ENCODE results near the gene DUSP16. TPM values are rescaled to one million over a fixed set of nuclear protein-coding genes. Genes with fewer than 3 reads are reported as not detected.
"Not testable (repeated sequence)": the region's sequence is repeated elsewhere in the genome, so short reads cannot be mapped to it uniquely, and the experiment has no call there.

DUSP16 gene
- total RNA-seq, 1 donor from 2014 or later, result 19.0 TPM

DNA sequence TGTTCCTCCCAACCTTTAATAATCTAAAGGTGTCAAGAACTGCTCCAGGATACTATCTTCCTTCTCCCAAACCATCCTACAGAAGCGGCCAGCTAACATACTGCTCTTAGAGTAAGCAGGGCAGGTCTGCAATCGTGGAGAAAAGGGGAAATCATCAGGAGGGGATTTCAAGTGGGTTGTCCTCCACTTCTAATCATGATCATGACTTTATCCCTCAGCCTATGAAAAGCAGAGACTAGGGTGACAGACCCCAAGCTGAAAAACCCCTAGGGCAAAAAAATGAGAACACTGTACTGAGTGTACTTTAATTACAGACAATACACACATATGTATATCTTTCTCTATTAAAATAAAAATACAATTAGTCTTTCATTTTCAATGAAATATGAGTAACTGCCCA, 13.9 kb downstream of the DUSP16 start:
- no peak for DNase-seq (ENCODE audit: extremely low read depth, low read depth, low spot score)

DNA sequence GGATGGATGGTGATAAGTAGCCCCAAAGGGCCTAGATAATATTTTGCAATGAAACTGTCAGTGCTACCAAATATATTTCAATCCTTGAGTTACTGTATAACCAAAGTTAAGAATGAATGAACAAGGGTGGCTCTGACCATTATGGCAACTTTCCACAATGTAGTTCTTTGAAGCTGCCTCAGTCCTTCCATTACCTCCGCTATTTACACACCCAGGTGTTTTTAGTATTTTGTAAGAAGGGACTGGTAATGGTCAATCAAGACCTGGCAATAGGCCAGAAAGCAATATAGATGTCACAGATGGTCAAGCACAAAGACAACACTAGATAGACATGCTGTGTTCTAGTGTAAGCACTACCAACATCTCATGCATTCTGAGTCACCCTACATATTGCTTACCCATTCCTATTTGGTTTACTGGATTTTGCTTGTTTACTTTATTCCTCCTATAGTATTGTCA, 16.3 kb downstream of the DUSP16 start:
- no peak for DNase-seq (ENCODE audit: extremely low read depth, low read depth, low spot score)

DNA sequence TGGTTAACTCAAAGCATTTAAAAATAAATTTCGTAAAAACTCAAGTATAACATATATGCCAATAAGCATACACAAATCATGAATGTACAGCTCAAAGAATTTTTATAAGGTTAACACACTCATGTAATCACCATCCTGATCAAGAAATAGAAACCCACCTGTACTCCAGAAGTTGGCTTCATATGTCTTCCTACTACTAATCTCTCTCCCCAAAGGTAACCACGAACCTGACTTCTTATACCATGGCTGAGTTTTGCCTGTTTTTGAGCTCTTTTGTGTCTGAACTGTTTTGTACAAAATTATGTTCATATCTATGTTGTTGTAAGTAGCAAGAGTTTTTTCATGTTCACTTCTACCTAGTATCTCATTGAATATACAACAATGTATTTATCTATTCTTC, 18.7 kb downstream of the DUSP16 start:
- DNase-seq (ENCODE audit: extremely low read depth, low read depth, low spot score), result no peak

DNA sequence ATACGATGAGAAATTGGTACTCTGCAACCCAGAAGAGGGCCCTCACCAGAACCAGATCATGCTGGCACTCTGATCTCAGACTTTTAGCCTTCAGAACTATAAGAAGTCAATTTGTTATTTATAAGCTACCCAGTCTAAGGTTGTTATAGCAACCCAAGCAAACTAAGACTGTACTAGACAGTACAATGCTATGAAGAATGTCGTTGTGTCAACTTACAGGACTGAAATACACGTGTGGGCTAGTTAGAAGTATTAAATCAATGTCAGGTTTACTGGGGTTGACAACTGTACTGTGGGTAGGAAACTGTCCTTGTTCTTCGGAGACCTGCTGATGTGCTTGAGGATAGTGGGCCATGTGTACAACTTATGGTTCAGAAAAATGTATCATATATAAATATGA, 19.7 kb downstream of the DUSP16 start:
- no peak for DNase-seq (ENCODE audit: extremely low read depth, low read depth, low spot score)

DNA sequence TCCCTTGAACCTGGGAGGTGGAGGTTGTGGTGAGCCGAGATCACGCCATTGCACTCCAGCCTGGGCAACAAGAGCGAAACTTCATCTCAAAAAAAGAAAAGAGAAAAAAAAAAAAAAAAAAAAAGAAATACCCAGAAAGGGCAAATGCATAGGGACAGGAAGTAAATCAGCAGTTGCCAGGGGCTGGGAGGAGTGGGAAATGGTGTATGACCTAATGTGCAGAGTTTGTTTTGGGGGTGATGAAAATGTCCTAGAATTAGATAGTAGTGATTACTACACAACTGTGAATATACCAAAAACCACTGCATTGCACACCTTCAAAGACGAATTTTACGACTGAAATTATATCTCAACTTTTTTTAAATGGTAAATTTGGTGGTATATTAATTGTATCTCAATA, 20.4 kb downstream of the DUSP16 start:
- no peak for DNase-seq (ENCODE audit: extremely low read depth, low read depth, low spot score)

DNA sequence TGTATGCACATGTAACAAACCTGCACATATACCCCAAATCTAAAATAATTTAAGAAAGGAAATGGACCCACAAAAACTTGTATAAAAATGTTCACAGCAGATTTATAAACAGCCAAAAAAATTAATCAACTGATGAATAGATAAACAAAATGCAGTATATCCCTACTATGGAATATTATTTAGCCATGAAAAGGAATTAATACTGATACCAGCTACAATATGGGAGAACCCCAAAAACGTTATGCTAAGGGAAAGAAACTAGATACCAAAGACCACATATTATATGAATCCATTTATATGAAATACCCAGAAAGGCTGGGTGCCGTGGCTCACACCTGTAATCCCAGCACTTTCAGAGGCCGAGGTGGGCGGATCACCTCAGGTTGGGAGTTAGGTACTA, 20.9 kb downstream of the DUSP16 start:
- DNase-seq (ENCODE audit: extremely low read depth, low read depth, low spot score), result no peak

DNA sequence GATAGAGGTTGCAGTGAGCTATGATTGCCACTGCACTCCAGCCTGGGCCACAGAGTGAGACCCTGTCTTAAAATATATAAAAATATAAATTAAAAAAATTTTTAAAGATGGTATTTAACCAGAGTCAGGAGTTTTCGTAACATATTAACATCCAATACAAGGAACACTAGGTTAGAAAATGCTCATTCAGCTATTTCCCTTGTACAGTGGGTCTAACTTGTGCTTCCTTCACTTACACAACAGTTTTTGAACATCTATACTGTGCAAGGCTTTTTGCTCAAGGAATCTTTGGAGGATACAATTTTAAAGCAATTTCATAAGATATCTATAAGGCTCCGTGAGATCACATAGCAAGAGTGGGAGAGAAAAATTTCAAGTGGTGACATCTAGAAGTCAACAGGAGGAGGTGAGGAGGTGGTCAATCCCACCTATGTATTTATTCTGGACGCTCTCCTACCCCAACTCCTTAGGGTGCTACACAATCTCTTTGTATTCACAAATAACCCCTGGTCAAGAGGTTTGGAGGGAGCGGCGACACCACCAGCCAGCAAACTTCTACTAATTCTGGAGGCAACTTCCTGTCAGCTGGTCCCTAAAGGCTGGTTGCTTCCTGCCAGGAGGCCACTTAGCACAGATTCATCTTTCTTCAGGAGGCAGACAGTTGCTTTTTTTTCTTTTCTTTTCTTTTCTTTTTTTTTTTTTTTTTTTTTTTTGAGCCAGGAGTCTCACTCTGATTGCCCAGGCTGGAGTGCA, 22.2 kb downstream of the DUSP16 start:
- no peak for DNase-seq (ENCODE audit: extremely low read depth, low read depth, low spot score)

DNA sequence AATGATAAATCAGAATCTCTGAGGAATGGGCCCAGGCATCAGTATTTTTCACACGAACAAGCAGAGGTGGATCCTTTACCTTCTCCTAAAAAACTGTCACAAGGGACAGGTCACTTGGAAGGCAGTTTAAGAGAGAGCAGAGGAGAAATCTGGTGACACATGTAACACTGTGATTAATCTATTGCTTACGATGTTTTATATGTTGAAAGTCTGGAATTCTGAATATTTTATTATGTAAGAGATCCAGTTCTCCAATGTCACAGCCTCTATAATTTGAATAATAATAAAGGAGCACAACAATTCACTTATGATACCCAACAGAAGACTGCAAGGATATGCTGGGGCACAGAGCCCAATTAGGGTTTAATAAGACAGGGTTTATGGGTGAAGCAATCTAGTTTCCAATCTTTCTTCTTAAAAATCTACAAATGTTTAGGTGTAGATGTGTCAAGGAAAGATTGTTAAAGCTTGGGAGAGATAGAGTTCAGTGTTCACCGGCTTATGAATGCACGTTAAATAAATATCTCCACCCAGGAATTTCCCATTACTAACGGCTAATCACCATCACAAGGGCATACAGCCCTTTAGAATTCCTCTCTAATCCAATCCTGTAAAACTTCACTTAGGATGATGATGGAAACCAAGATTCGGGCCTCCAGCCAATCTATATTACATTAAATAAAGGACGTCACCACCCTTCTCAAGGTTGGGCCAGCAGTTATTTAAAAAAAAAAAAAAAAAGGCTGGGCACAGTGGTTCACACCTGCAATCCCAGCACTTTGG, 23.4 kb downstream of the DUSP16 start:
- no peak for DNase-seq (ENCODE audit: extremely low read depth, low read depth, low spot score)

DNA sequence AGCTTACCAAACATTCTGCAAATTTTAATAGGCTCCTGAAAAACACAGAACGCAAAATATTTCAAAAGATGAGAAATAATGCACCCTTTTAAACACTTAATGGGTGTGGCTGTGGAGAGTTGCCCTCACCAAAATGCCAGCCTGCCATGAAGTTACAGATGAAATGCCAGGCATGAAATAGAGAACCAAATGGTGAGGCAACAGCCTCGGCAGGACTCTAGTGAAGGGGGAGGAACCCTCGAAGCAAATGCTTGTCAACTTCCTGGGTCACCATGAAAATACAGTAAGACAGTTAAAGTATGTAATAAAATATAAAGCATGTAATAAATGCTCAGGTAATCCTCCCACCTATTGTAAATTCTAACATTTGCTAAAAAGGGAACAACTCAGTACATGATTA, 24.1 kb downstream of the DUSP16 start:
- no peak for DNase-seq (ENCODE audit: extremely low read depth, low read depth, low spot score)

DNA sequence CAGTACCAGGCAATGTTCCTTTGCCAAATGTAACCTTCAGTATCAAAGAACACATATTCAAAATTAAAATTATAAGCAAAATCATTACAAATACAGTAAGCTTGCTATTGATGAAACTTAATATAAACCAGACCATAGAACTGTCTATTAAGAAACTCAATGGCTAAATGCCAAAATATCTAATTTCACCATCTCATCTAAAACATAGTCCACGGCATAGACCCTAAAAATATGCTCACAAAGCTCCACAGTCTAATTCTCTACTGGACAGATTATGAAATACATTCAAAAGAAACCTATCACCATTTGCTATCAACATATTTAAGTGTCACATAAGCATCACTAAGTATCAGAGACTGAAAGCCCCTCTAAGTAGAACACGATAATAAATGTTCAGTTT, 25.2 kb downstream of the DUSP16 start:
- no peak for DNase-seq (ENCODE audit: extremely low read depth, low read depth, low spot score)

DNA sequence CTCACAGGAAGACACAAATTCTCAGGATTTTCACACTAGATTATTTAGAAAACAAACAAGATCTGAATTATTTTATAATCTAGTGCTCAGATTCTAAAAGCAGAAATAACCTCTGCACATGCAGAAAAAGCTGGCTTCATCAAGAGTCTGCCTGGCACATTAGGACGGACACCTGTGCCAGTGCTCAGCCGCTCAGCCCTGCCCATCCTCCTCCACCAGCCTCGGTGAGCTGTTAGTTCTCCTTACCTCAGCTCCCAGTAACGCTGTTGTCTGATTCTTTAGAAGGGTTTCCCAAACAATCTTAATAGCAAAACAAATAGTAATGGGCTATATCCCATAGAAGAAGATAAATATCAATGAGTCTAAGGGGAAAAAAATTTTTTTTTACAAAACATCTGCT, 27.7 kb downstream of the DUSP16 start:
- DNase-seq (ENCODE audit: extremely low read depth, low read depth, low spot score), result no peak

DNA sequence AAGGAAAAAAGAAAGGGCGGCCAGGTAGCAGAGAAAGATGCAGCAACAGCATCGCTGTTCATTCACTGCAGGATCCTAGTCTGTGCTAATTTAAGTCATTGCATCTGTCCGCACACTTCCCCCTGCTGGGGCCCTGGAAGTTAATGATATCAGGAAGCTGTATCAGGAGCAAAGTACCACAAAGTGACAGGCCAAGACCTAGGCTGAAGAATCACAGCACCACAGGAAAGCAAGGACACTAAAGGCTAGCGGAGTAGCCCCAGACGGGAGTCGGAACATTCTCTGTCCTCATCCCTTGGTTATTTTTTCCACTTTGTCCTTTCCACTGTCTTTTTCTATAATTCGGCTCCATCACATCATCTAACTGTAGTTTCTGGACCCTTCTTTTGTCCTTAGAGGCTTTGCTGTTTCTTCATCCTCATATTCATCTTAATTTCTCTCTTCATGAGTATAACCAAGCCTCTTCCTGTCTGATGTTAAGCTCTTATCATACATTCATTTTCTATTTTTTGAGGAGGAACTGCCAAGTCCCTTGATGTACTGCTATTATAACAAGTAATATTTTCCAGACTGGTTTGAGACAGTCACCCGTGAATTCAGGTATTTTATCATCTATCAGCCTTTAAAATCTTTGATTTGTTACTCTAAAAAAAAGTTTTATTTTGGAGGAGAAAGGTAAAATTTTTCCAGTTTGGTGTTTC, 28.3 kb downstream of the DUSP16 start:
- no peak for DNase-seq (ENCODE audit: extremely low read depth, low read depth, low spot score)

DNA sequence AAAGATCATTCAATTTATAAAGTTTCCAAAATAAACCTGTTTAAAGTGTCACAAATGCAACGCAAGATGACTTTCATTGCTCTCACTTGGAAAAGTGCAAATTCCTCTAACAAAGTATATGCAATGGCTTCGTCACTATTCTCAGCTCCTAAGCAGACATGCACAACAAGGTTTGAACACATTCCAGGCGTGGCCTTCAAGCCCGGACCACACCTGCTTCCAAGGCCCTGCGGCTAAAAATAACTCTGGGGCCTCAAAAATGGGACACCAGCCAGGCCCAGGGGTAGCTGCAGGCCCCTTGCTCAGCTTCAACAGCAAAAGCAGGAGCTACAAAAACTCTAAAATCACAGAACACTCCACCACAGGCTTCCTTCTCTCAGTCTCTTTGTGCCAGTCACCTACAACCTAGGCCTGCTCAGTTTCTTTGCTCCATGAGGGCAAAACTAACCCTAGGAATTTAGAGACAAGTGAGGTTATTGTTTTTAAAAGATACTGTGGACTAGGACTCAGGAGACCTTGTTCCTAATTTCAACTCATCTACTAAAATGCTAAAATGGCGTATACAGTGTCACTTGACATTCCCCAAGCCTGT, 29.3 kb downstream of the DUSP16 start:
- no peak for DNase-seq (ENCODE audit: extremely low read depth, low read depth, low spot score)

DNA sequence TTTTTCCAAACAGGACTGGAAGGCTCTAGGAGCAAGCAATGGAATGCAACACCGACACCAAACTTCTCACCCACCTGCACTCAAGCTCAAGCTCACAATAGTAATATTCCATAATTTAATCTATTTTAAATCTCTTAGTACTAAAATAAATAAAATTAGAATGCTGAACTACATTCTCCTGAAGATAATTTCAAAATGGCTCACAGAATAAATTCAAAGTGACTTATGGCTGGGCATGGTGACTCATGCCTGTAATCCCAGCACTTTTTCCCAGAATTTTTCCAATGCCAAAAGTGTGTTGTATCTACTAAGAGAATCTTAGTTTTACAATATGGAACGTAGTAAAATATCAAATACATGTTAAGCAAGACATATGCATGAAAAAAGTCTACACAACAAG, 31.5 kb downstream of the DUSP16 start:
- no peak for DNase-seq (ENCODE audit: extremely low read depth, low read depth, low spot score)

DNA sequence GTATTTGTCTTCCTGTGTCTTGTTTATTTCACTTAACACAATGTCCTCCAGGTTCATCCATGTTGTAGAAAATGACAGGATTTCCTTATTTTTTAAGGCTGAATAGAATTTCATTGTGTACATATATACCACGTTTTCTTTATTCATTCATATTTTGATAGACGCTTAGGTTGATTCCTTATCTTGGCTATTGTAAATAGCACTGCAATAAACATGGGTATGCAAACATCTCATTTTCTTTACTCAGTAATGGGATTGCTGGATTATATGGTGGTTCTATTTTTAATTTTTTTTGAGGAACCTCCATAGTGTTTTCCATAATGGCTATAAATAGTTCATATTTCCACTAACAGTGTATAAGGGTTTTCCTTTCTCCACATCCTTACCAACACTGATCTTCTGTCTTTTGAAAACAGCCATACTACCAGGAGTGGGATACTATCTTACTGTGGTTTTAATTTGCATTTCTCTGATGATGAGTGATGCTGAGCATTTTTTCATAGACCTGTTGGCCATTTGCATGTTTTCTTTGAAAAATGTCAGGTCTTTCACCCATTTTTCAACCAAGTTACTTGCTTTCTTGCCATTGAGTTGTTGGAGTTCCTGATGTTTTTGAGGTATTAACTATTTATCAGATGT, 32.8 kb downstream of the DUSP16 start:
- no peak for DNase-seq (ENCODE audit: extremely low read depth, low read depth, low spot score)

DNA sequence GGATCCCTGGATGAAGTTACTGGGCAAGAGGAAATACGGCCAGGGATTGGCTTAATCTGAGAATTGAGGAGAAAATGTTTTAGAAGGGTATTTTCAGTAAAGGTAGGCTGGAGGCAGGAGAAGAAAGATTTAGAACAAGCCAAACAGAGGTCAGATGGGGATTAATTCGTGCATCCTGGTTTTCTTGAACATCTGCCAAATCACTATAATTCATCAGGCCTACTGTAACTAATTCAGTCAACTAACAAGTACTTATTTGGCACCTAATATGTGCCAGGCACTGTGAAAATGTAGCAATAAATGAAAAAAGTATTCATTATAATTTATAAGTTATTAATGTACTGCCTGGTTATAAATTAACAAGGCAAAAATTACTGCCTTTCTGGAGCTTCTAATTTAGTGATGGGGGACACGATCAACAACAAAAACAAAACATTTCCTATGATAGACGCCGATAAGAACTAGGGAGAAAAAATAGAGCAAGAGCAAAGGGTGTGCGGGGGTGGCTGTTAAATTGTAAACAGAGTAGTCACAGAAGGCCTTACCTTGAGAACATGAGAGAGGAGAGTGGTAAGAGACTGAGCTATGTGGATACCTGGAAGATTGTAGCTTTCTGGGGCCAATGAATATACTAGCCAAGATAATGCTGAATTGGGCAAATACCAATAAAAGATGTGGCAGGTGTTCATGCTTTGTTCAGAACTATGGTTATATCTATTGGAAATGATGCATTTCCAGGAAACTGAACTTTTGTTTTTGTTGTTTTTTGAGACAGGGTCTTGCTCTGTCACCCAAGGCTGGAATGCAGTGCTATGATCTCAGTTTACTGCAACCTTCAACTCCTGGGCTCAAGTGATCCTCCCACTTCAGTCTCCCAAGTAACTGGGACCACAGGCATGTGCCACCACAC, 34.0 kb downstream of the DUSP16 start:
- DNase-seq (ENCODE audit: extremely low read depth, low read depth, low spot score), result no peak

DNA sequence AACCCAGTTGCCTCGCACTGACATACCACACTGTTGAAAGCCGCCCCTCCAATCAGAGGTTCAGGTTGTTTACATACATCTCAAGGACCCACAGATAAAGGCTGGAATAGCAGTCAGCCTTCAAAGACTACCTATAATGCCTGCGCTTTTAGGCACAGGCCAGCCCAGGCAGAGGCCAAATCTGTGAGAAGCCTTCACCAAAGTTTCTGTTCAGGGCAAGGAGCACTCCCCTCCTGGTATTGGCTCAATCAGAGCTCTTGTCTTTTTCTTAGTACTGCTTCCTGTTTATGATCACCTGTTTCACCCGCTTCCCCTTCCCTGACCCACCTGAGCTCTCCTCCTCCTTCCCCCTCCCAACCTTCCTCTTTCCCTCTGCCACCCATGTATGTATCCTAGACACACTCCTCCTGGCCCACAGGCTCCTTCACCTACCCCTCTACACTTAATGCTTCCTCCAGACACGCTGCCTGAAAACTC, 34.8 kb downstream of the DUSP16 start:
- no peak for DNase-seq (ENCODE audit: extremely low read depth, low read depth, low spot score)

DNA sequence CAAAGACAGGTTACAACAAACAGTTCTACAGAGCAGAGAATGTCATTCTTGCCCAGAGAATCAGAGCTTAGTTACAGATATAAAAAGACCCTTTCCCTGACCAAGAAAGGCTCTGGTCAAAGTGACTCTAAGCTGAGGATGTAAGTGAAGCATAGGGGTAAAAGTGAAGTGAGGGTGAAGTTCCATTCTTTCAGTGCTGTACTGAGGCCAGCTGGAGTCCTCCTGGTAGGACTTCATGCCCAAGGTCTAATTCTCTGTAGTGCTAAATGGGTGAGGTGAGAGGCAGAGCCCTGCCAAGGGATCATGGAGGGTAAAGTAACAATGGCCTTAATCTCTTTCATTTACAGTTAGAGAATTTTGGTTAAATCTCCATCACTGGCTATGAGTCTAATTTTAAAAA, 38.5 kb downstream of the DUSP16 start:
- no peak for DNase-seq (ENCODE audit: extremely low read depth, low read depth, low spot score)

DNA sequence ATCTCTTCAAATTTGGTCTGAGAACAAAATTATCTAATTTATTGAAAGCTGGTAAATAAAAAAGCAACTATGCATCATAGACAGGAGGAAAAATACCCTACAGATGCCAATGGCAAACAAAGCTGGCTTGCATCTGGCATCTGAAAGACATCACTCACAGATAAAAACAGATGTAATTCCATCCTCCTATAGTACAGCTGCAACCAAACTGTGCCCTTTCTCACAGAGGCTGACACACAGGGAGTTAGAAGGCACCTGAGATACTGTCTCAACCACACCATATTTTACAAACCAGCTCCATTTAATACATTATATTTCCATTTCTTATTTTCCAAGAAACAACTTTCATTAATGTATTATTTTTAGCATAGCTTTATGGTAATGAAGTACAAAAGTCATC, 39.4 kb downstream of the DUSP16 start:
- DNase-seq (ENCODE audit: extremely low read depth, low read depth, low spot score), result no peak

DNA sequence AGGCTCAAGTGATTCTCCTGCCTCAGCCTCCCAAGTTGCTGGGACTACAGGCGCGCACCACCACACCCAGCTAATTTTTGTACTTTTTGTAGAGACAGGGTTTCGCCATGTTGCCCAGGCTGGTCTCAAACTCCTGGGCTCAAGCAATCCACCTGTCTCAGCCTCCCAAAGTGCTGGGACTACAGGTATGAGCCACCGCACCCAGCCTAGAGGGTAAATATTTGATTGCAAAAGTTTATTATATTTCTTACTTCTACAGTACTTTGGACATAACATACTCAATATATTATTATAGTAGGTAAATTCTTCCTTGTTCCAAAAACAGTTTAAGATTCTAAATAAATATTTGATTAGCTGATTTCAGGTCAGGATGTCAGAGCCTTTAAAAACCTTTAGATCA, 40.0 kb downstream of the DUSP16 start:
- DNase-seq (ENCODE audit: extremely low read depth, low read depth, low spot score), result not testable (repeated sequence)

Measured in glomerular endothelial cell (primary cell).